GM20431 (cell line): ENCODE results near the gene VPS13D.

Experiments used
- in situ Hi-C: fragments of 300-500 bp; cut with MseI, MboI; formaldehyde crosslinking; loops from one replicate; pipeline ENCODE4 v1.15.0; 2020; ENCODE audit warnings: low sequenced_read_pairs; ENCODE audit not compliant: unreplicated experiment

VPS13D gene

GRCh38 chr1:12539705-12540579, 310.1 kb downstream of the VPS13D start:
- in situ Hi-C loops = no loop called here

DNA sequence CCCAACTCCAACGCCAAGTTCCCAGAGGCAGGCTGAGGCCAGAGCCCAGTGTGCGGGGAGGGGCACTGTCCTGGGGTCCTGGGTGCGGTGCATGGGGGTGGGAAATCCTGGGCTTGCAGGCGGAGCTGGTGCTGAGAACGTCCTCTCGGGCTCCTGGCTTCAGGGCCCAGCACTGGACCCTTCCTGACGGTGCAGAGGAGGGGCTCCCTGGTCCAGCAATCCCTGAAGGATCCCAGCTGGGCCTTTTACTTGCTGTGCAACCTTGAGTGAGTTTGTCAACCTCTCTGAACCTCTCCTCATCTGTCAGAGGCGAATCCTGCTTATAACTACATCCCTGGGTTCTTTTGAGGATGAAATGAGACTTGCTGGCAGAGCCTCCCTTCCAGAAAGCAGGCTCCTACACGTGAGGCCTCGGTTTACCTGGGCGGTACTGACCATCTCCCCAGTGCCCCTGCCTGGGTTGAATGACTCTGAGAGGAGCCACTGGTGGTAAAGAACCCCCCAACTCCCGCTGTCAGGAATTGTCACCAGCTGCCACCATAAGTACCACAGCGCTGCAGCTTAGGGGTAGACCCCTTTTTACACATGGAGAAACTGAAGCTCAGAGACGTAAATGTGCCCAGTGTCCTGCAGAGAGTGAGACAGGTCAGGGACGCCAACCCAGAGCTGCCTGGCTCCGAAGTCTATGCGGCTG, 310.9 kb downstream of the VPS13D start:
- in situ Hi-C loops = no loop called here

GRCh38 chr1:12541274-12542137, 311.7 kb downstream of the VPS13D start:
- in situ Hi-C loops = no loop called here

- in situ Hi-C loops = no loop called here
Observed at GRCh38 chr1:12542138-12542465, 312.3 kb downstream of the VPS13D start.

GRCh38 chr1:12542616-12543592, 313.1 kb downstream of the VPS13D start:
- in situ Hi-C loops = no loop called here

GRCh38 chr1:12543740-12544154, 313.9 kb downstream of the VPS13D start:
- in situ Hi-C loops = no loop called here

DNA sequence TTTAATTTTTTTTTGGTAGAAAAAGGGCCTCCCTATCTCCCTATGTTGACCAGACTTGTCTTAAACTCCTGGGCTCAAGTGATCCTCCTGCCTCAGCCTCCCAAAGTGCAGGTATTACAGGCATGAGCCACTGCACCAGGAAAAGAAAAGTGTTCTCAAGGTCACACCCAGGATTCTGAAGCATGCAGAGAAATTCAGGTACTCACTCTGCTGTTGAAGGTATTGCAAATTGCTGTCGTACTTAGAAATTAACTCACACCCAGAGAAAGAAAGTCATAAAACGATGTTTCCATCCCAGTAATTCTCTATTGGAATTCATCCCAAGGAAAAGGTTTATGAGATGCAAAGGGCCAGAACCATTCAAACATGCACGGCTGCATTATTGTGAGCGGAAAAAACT, 314.5 kb downstream of the VPS13D start:
- in situ Hi-C loops = no loop called here

DNA sequence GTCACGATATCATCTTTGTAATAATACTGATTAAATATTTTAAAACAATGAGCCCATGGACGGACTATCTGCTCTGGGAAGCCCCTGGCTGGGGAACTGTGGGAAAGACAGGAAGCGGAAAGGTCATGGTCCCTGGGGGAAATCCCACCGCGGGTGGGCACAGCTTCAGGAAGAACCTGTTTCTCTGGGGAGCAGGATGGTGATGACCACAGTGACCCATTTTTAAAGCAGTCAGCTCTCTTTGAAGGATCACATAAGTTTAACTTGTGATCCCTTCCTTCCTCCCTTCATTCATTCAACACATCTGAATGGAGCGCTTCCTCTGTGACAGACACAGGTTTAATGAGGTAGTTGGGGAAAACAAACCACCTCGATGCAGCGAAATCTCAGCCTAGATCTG, 315.2 kb downstream of the VPS13D start:
- in situ Hi-C loops = no loop called here

DNA sequence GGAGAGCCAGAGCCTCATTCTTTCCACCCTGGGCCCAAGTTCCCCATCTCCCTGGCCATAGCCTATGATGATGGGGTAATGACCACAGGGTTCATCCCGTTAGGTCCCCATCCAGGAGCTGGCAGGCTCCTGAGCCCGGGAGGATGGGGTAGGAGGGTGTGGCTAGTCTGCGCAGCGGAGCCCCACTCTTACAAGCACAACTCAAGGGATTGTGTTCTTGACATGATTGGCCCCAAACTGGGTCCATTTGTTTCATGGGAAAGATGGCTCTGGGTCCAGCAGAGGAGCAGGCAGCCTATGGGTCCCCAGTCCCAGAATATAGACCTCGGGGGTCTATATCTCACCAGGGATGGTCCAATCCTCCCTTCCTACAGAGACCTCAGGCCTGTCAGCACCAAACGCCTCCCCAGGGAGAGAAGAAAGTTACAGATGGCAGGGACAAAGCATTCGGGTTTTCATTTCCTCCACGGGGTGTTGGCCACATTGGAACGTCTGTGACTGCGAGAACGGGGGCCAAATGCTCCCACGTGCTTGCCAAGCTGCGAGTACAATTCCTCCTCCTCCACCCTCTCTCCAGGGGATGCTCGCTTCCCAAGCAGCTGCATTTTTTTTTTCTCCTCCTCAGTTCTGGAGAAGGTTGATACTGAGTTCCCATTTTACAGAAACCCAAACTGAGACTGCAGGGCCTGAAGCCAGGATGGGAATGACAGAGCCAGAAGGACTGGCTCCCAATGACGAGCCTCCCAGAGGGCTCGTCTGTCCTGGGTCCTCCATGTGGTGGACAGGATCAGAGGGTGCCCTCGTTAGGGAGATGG, 317.1 kb downstream of the VPS13D start:
- in situ Hi-C loops = no loop called here

DNA sequence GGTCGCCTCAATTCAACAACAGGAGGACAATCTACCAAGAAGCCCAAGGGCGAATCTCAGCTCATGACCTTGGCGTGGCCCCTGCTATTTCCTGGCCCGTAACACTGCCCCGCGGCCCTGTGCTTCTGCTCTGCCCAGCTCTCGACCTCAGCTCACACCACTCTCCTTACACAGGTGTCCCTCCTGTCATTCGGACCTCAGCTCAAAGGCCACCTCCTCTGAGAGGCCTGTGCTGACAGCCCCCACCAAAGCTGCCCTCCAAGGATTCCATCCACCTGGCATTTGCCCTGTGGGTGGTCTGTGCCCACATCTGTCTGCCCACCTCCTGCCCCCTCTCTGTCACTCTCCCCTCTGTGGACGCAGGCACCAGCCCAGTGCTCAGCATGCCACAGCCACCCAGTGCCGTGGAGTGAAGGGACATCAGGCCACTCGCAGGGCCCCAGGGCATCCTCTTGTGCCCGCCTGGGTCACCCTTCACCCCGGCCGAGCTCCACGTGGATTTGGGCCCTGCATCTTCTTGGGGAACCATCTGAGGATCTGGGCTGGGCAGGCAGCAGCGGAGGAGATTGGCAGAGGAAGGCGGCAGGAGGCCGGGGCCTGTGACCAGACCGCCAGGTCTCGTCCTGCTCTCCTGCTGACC, 317.9 kb downstream of the VPS13D start:
- in situ Hi-C loops = no loop called here

GRCh38 chr1:12548279-12548972, 318.6 kb downstream of the VPS13D start:
- in situ Hi-C loops = no loop called here

DNA sequence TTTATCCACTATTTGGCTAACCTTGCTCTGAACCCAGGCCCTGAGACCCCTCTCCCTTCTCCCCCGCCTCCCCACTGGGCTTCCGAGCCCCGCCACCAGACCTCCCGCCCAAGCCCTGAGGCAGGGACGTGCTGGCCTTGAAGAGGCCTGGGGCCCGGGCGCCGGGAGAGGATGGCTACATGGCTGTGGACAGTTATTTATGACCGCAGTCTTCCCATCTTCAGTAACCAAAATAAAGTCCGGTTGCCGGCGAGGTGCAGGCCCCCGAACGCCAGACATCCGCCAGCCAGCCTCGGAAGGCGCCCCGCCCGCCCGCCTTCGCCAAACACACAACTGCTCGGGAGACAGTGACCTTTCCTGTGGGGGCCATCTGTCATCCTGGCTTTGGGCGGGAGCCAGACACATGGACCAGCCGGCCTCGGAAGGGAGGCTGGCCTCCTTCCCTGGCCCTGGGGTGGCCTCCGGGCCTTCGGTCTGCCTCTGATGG, 319.2 kb downstream of the VPS13D start:
- in situ Hi-C loops = no loop called here

GRCh38 chr1:12549460-12550349, 319.9 kb downstream of the VPS13D start:
- in situ Hi-C loops = no loop called here

GRCh38 chr1:12551584-12551983, 321.8 kb downstream of the VPS13D start:
- in situ Hi-C loops = no loop called here

DNA sequence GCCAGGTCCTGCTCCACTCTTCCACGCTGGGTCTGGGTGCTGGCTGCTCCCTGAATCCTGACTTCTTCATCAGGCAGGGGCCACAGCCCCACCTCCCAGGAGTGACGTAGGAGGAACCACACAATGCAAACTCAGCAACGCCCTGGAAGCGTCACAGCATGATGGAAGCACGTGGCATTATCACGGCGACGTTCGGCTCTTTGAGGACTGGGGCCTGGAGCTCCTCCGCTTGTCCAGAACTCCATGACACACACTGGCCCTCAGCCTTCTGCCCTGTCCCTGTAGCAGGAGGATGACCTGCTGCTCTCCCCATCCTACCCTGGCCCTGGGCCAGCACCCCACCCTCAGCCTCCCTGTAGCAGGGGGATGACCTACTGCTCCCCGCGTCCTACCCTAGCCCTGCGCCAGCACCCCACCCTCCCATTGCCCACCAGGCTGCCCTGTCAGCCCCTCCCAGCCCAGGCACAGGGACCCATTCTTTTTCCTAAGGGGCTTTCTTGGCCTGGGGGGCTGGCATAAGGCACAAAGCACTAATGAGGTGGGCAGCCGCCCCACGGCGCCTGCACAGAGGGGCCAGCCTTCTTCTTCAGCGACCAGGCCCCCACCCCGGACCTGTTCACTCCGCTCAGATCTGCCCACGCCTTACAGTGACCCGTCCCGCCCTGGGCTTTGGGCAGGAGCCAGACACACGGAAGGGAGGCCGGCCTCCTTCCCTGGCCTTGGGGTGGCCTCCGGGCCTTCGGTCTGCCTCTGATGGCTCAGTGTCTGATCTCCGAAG, 322.5 kb downstream of the VPS13D start:
- in situ Hi-C loops = no loop called here
